Daoy (cell line): Measurements from ENCODE around the gene KCNQ1. TPM values are rescaled to one million over a fixed set of nuclear protein-coding genes. Genes with fewer than 3 reads are reported as not detected.
A peak's percentile ranks its signal among the peaks of the same experiment; 100 is the strongest.

Experiments used
- DNase-seq: peaks from one replicate; pipeline ENCODE4 v3.0.0-alpha.2; 2015; ENCODE audit warnings: low read depth
- total RNA-seq: library from RNA; depleted of rRNA; stranded (reverse); fragments of >200 nt; shearing (Covaris generic); gene quantifications from 2 replicates; pipeline ENCODE4 v1.2.3, GENCODE V29; 2014

KCNQ1 gene
- total RNA-seq, 1 experiment from 2014 or later = not detected

DNA sequence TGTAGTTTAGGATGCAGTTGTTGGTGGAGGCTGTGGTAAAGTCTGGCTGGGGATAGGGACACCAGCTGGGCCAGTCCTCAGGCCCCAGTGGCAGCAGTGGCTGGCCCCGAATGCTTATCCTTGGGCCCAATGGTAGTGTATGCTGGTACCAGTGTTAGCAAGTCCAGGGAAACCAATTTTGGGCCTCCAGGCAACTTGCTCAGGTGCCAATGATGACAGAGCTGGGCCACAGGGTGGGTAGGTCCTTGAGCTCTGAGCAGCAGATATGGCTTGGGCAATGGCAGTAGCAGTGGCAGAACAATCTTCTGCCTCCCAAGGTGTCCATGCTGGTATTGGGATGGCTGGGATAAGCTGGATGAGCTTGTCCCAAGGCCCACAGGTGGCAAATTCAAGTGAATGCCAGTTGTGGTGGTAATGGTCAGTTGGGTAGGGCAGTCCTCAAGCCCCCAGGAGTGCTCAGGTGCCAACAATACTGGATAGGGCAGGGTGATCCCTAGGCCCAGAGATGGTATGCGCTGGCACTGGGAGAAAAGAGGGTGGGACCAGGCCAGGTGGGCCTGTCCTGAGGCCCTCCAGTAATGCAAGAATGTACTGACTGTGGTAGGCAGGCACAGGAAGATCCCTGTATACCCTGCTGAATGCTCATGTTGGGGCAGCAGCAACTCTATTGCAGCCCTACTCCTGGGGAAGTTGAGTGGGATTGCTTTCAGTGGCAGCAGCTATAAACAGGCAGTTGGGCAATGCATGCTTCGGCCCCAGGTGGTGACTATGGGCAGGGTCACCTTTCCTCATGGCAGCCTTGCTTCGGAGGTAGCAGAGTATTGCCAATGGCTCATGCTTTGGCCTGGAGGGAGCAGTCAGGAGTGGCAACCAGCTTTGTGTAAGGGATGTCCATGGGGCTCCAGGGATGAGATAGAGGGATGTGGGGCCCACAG lies 200.3 kb downstream of the KCNQ1 start:
- no peak for DNase-seq

DNA sequence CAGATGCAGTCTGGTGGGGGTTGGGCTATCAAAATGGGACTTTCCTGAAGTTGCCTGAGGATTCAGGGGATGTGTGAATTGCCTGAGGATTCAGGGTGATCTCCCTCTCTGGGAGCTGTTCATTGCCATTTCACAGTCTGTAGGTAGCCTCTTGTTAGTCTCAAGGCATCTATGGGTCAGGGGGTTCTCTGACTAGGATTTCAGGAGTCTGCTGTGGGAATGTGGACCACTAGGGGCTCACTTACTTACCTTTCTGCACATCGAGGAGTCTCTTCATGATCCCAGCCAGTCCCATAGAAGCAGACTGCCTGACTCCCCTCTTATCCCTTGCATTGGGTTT lies 200.9 kb downstream of the KCNQ1 start:
- no peak for DNase-seq

GRCh38 chr11:2647167-2647566 lies 202.4 kb downstream of the KCNQ1 start:
- DNase-seq = no peak

DNA sequence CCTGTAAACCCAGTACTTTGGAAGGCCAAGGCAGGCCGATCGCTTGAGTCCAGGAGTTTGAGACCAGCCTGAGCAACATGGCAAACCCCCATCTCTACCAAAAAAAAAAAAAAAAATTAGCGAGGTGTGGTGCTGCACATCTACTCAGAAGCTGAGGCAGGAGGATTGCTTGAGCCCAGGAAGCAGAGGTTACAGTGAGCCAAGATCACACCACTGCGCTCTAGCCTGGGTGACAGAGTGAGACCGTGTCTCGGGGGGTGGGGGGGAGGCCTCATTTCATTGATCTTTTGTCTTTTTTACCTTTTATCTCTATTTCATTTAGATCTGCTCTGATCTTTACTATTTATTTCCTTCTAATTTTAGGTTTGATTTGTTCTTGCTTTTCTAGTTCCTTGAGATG lies 203.1 kb downstream of the KCNQ1 start:
- no peak for DNase-seq

GRCh38 chr11:2649400-2649799 lies 204.6 kb downstream of the KCNQ1 start:
- DNase-seq = no peak

DNA sequence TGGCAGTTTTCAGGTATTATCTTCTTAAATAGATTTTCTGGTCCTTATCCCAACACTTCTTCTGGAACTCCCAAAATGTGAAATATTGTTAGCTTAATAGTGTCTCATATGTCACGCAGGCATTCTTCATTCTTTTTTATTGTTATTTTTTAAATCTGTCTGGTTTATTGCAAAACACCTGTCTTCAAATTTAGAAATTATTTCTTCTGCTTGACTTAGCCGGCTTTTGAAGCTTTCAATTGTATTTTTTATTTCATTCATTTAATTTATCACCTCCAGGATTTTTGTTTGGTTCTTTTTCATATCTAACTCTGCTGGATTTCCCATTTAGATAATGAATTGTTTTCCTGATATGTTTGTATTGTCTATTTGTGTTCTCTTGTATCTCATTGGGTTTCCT lies 205.0 kb downstream of the KCNQ1 start:
- DNase-seq = no peak

DNA sequence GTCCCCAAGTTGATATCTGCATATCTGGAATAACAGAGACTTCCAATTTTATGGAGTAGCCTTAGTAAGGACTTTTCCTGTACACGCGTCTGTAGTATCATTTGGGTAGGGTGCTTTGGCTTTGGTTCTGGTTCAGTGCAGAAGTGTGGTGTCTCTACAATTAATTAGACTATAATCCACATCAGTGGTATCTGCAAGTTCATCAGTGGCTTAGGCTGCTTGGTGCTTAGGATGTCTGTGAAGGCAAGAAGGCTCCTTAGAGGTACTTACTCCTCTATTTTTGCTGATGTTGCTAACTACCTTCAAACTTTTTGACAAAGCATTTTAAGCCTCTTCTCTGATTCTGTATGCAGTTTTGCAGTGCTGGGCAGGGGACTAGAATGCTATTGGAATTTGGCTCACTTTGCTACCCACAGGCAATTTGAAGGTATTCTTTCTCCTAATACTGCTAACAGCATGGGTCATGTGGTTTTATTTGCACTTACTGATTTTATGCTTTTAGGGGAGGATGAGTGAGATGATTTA lies 205.6 kb downstream of the KCNQ1 start:
- no peak for DNase-seq

DNA sequence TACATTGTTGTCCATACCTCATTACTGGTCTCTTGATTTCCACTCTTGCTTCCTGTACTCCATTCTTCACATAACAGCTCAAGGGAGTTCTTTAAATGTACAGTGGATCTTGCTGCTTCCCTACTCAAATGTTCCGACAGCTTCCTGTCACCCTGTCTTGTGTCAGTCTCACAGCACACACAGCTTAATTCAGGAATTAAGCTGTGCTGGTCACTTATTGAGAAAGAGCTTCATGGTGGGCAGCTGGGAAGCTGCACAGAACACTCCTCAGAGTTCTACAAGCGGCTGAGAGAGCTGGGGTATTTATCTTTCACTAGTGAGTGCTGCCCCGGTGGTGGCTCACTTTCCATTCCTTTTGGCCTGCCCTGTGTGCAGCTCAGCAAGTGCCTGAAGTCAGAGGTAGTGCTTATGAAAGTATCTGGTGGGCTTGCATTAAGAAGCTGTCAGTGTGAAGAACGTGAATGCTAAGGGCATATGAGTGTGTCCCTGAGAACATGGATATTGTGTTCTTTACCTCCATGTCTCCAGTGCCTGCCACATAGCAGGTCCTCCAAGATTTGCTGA lies 206.3 kb downstream of the KCNQ1 start:
- DNase-seq = no peak

DNA sequence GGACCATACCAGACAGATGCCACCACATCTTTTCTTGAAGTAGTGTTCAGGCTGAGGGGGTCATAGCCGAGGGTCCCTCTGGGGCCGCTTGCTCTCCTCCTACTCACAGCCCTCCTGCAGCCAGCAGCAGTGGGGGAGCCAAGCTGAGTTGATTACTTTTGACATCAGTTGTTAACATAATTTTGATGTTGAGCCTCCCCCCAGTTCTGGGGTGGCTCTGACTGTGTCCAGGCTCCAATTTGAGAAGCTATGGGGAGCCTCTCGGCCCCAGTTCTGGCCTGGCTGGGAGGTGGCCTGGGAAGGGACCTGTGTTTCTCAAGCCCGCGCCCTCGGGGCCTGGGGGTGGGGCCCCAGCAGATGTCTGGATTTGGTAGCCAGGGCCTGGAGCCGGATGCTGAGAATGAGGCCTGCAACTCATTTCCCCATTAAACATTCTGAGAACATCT lies 207.0 kb downstream of the KCNQ1 start:
- DNase-seq = no peak

DNA sequence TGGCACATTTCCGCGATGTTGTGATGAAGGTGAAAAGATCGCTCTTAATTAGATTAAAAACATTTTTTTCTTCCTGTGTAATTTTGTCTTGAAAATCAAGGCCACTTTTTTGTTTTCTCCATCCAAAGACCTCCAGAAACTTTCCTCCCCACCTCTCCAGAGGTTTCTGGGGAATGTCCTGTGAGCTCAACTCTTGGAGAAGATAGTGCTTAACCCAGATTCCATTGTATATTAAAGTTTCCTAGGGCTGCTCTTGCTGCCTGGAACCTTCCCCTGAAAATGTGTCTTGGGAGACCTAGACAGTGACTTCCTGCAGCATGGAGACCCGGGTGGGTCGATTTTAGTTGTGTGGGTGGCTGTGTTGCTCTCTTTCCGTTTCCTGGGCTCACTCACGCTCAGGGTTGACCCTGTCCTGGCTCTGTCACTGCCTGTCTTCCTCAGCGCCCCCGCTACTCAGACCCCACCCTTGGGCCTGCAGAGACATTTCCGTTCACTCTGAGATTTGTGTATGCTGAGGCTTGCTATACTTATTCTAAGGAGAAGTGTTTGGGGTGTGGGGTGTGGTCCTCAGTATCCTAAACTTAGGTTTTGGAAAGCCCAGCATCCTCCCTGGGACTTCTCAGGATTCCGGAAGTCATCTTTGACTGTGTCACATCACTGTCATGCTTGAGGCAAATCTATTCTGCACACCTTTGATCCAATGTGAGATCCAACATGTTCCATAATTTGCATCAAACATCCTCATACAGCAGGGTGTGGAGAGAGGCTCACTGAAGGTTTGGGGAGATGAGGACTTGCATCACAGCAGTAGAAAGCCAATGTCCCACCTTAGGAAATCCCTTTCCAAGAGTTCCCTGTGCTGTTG lies 207.8 kb downstream of the KCNQ1 start:
- no peak for DNase-seq

DNA sequence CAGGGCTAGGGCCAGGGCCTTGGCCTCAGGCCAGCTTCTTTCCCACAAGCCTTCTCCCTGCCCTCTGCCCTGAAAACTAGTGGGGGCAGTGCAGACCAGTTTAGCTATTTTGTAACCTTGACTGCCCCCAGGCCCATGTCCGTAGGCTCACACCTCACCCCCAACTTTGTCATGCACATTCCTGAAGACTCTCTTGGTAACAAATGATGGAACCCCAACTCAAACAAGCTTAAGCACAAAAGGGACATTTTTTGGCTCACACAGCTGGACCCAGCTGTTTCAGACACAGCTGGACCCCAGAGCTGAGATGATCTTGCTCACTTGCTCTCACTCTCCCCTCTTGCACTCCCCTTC lies 208.4 kb downstream of the KCNQ1 start:
- no peak for DNase-seq

GRCh38 chr11:2653930-2654739 lies 209.3 kb downstream of the KCNQ1 start:
- DNase-seq = no peak

DNA sequence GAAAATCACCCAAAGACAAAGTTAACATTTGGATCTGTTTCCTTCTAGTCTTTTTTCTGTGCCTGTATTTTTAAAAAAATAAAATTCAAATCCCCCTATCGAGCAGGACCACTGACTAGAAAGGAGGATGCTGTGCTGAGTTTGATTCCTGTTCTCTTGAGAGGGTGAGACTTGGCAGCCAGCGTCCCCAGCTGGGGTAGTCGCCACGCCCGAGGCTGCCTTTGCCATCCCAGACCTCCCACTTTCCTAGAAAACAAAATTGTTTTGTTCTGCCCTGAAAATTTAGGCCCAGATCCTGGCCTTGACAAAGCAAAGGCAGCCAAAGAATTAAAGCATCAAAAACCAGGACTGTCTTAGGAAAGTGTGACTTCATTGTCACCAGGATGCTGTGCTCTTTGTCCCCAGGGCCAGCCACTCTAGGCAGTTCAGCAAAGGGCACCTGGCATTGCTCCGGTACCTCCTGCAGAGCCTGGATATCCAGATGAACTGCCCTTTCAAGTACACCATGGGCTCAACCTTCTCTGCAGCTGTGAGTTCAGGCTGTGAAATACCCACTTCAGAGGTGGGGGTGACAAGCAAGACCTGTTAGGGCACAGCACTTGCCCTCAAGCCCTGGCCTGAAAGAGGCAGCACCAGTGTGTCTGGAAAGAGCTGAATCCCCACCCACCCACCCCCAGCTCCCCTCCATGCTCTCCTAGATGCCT lies 210.4 kb downstream of the KCNQ1 start:
- DNase-seq = no peak

GRCh38 chr11:2655834-2656622 lies 211.2 kb downstream of the KCNQ1 start:
- DNase-seq = peak; percentile 75

GRCh38 chr11:2656859-2657258 lies 212.1 kb downstream of the KCNQ1 start:
- DNase-seq = no peak

- no peak for DNase-seq
Measured at GRCh38 chr11:2657697-2658284, 213.0 kb downstream of the KCNQ1 start.

DNA sequence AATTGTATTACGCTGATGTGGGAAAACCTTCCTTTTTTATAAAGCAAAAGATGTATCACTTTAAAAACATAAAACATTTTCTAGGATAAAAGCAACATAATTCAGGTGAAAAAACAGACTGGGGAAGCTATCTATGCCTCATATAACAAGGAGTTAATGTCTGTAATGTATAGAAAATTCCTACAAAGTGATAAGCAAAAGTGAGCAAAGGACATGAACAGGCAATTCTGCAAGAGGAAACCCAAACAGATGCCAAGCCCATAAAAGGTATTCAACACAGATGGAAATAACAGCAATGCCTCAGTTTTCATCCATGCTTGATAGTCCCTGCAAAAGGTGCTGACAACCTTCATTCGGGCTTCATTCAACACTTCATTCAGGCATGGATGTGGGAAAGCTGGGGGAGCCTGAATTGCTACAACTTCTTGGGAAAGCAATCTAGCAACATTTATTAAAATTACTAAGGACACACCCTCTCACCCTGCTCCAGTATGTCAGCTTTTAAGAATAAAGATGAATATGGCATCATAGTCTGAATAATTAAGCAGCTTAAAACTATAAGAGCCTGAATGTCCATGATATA lies 215.6 kb downstream of the KCNQ1 start:
- no peak for DNase-seq

GRCh38 chr11:2661173-2662023 lies 216.6 kb downstream of the KCNQ1 start:
- DNase-seq = no peak

- DNase-seq = no peak
Measured at GRCh38 chr11:2662024-2662312, 217.2 kb downstream of the KCNQ1 start.
